HCT116 (cell line): ENCODE data around the gene NT5C1A. TPM values are rescaled to one million over a fixed set of nuclear protein-coding genes. Genes with fewer than 3 reads are reported as not detected.

Experiments
- ATAC-seq: fragments of 200-7000 bp; cut with Tn5 transposase; 2 replicates; pipeline ENCODE4 v1.9.1; 2020; ENCODE audit warnings: mild to moderate bottlenecking, moderate library complexity
- BruUV-seq: library from RNA; stranded (reverse); fragments of 400-500 nt; replicated peaks from 2 replicates; lab custom pipeline; 2021; lab: Mats Ljungman, UMichigan
- CTCF ChIA-PET: fragments of 300-600 bp; sonication (Branson Sonifier 250); formaldehyde crosslinking; loops from one replicate; lab custom pipeline; 2021; ENCODE audit warnings: antibody characterized with exemption; lab: Charles Lee
- POLR2A ChIA-PET: fragments of 300-600, 350-600 bp; sonication (Branson Sonifier 250); formaldehyde crosslinking; loops from one replicate; lab custom pipeline; 2021; ENCODE audit warnings: antibody characterized with exemption; lab: Charles Lee
- RAD21 ChIA-PET, 2 experiments: fragments of 300-600 bp; sonication (Branson Sonifier 250); formaldehyde crosslinking; loops; one replicate each; lab custom pipeline; 2023; ENCODE audit warnings: low total read pairs in 2 of 2; ENCODE audit not compliant: uncharacterized antibody in 2 of 2, unreplicated experiment in 2 of 2, low non-redundant PET in 1 of 2; lab: Charles Lee
- DNase-seq: peaks from one replicate; pipeline ENCODE4 v3.0.0-alpha.2; 2010; ENCODE audit warnings: low read depth, low spot score
- H2AFZ ChIP-seq: fragments of 200-600 bp; shearing (Covaris generic), sonication (generic); 2 replicates; pipeline ENCODE4 v1.6.1; 2017; ENCODE audit warnings: low read depth, mixed run types, mixed read lengths, antibody characterized with exemption, low read length; ENCODE audit not compliant: poor library complexity, severe bottlenecking
- H3K27ac ChIP-seq: 2 replicates; pipeline ENCODE4 v1.5.1; 2012; ENCODE audit warnings: low read depth, low read length
- H3K27me3 ChIP-seq: fragments of 200-600 bp; sonication (generic); 2 replicates; pipeline ENCODE4 v1.6.1; 2016; ENCODE audit warnings: mixed run types, low read length, mixed read lengths; ENCODE audit not compliant: insufficient read depth
- H3K36me3 ChIP-seq, 2 experiments: fragments of 200-500 bp in 1 of 2; fragments of 200-600 bp in 1 of 2; sonication (Bioruptor generic) in 1 of 2; sonication (generic) in 1 of 2; 2 replicates each; pipeline versions ENCODE4 v1.5.1 to v1.6.1; 2014 to 2016; ENCODE audit warnings: low read length in 2 of 2, inconsistent platforms in 1 of 2, mixed read lengths in 1 of 2, mixed run types in 1 of 2; ENCODE audit not compliant: insufficient read depth in 2 of 2, control insufficient read depth in 1 of 2
- H3K4me1 ChIP-seq, 2 experiments: fragments of 200-600 bp in 1 of 2; sonication (generic) in 1 of 2; 2 replicates each; pipeline versions ENCODE4 v1.5.1 to v1.6.1; 2012 to 2017; ENCODE audit warnings: low read length in 2 of 2, inconsistent platforms in 1 of 2, mild to moderate bottlenecking in 1 of 2, mixed read lengths in 1 of 2, mixed run types in 1 of 2, moderate library complexity in 1 of 2; ENCODE audit not compliant: insufficient read depth in 2 of 2, control insufficient read depth in 1 of 2
- H3K4me2 ChIP-seq: fragments of 200-600 bp; sonication (generic); 2 replicates; pipeline ENCODE4 v1.6.1; 2017; ENCODE audit warnings: mixed run types, low read length, mixed read lengths
- H3K4me3 ChIP-seq, 2 experiments: fragments of 200-600 bp in 1 of 2; sonication (generic) in 1 of 2; replicated peaks in 1 of 2; 2 replicates each; pipeline ENCODE4 v1.5.1; 2011 to 2016; ENCODE audit warnings: low read length in 2 of 2, control low read depth in 1 of 2, low read depth in 1 of 2, mild to moderate bottlenecking in 1 of 2, mixed read lengths in 1 of 2, mixed run types in 1 of 2
- H3K79me2 ChIP-seq: fragments of 200-600 bp; sonication (generic); 2 replicates; pipeline ENCODE4 v1.6.1; 2017; ENCODE audit warnings: mild to moderate bottlenecking, mixed run types, low read length, moderate library complexity, mixed read lengths; ENCODE audit not compliant: insufficient read depth
- H3K9ac ChIP-seq: fragments of 200-600 bp; sonication (generic); 2 replicates; pipeline ENCODE4 v1.6.1; 2016; ENCODE audit warnings: low read length, mixed read lengths
- H3K9me2 ChIP-seq: fragments of 200-600 bp; sonication (generic), shearing (Covaris generic); 2 replicates; pipeline ENCODE4 v1.6.1; 2017; ENCODE audit warnings: mixed run types, mild to moderate bottlenecking, moderate library complexity; ENCODE audit not compliant: insufficient read depth
- H3K9me3 ChIP-seq, 2 experiments: fragments of 200-500 bp in 1 of 2; fragments of 200-600 bp in 1 of 2; sonication (Bioruptor generic) in 1 of 2; sonication (generic) in 1 of 2; 2 replicates each; pipeline ENCODE4 v1.6.1; 2014 to 2017; ENCODE audit warnings: low read length in 2 of 2, mixed read lengths in 2 of 2, inconsistent platforms in 1 of 2, low read depth in 1 of 2, mild to moderate bottlenecking in 1 of 2, mixed run types in 1 of 2, moderate library complexity in 1 of 2; ENCODE audit not compliant: control insufficient read depth in 1 of 2, insufficient read depth in 1 of 2
- H4K20me1 ChIP-seq: fragments of 200-600 bp; sonication (generic), shearing (Covaris generic); 2 replicates; pipeline ENCODE4 v1.6.1; 2017; ENCODE audit warnings: mixed run types, mild to moderate bottlenecking, moderate library complexity; ENCODE audit not compliant: insufficient read depth
- CTCF ChIP-seq, 3 experiments: fragments of 200-600 bp in 1 of 3; sonication (generic) in 1 of 3; IDR thresholded peaks in 2 of 3; conservative IDR thresholded peaks in 1 of 3; 2 replicates each; pipeline ENCODE4 v1.5.1; 2012 to 2017; ENCODE audit warnings: low read depth in 2 of 3, low read length in 2 of 3, antibody characterized with exemption in 1 of 3, borderline replicate concordance in 1 of 3, control low read depth in 1 of 3, mild to moderate bottlenecking in 1 of 3, mixed read lengths in 1 of 3, mixed run types in 1 of 3, moderate library complexity in 1 of 3; ENCODE audit not compliant: insufficient read depth in 1 of 3
- ELF1 ChIP-seq: IDR thresholded peaks from 2 replicates; pipeline ENCODE4 v1.6.1; 2012; ENCODE audit warnings: low read depth, borderline replicate concordance
- EZH2 ChIP-seq: fragments of 200-600 bp; sonication (generic); IDR thresholded peaks from 2 replicates; pipeline ENCODE4 v1.6.1; 2017; ENCODE audit warnings: antibody characterized with exemption, mixed run types
- JUND ChIP-seq: IDR thresholded peaks from 2 replicates; pipeline ENCODE4 v1.6.1; 2012
- ZBTB33 ChIP-seq: IDR thresholded peaks from 2 replicates; pipeline ENCODE4 v1.6.1; 2011; ENCODE audit warnings: mild to moderate bottlenecking, low read length, moderate library complexity; ENCODE audit not compliant: insufficient replicate concordance; ENCODE audit errors: extremely low read depth
- intact Hi-C: fragments of 100-400 bp; cut with micrococcal nuclease; formaldehyde crosslinking; loops from 2 replicates; pipeline ENCODE4 v1.10.0; 2022
- total RNA-seq: library from RNA; stranded (reverse); gene quantifications from one replicate; pipeline ENCODE4 v1.2.1, GENCODE V29; 2021; ENCODE audit not compliant: unreplicated experiment

NT5C1A gene
- total RNA-seq, 1 experiment from 2014 or later: not detected

- POLR2A ChIA-PET: interaction anchor here (1.2 kb wide), 1 partner anchor 95 kb away, joined by 3 read pairs; no protein-coding TSS in a partner anchor
- intact Hi-C loops: loop anchor here (5.0 kb wide), 1 partner anchor 271 kb away; no protein-coding TSS in a partner anchor
- H3K9ac ChIP-seq: no peak overlapping the region
- no peaks in the 10 kb centered on the region for H3K36me3 ChIP-seq
- H3K27ac ChIP-seq: no peak overlapping the region
- BruUV-seq: no TSS peak
- H3K27me3 ChIP-seq: peaks cover 12% of the 10 kb centered on the region; the same call in 1 of the 2 replicates
- CTCF ChIA-PET: interaction anchor here (1.0 to 1.3 kb wide), 2 partner anchors 34 to 95 kb away, joined by 3 to 8 read pairs; no protein-coding TSS in a partner anchor
- no peaks in the 10 kb centered on the region for H3K9me2 ChIP-seq
- DNase-seq (no peak), ATAC-seq (no peak)
- H2AFZ ChIP-seq: no peak overlapping the region
- no peak overlapping the region for H3K4me2 ChIP-seq
- RAD21 ChIA-PET: no interaction called here
- H3K79me2 ChIP-seq: no peaks in the 10 kb centered on the region
- H3K4me3 ChIP-seq: no peak overlapping the region
- peaks cover 0 to 9% of the 10 kb centered on the region in 2 experiments; a peak in 2 of 4 replicates for H3K4me1 ChIP-seq
- no peaks in the 10 kb centered on the region for H4K20me1 ChIP-seq
- H3K9me3 ChIP-seq: no peaks in the 10 kb centered on the region
- no peak for TF ChIP-seq JUND
- TF ChIP-seq ELF1: no peak
- no peak for TF ChIP-seq EZH2
- TF ChIP-seq ZBTB33: no peak
- no peak for TF ChIP-seq CTCF (IDR thresholded peaks at IDR 0.05 in 2 of 3, conservative IDR thresholded peaks at IDR 0.05 in 1 of 3; ENCODE audit: borderline replicate concordance in 1 of 3, insufficient read depth in 1 of 3, low read depth in 2 of 3, low read length in 2 of 3)
- TF ChIP-seq, all 23 proteins: peak for 0
These were observed 29.1 kb upstream of the NT5C1A start for GRCh38 chr1:39701049-39701439.
